DMS53 (cell line): ENCODE measurements around the gene CYP26B1.

Experiments used
- DNase-seq: peaks from one replicate; lab custom pipeline; 2025; lab: John Stamatoyannopoulos, UW

The CYP26B1 gene

GRCh38 chr2:72130659-72131360 is 16.9 kb downstream of the CYP26B1 start:
- no peak for DNase-seq

- DNase-seq: no peak
Observed at GRCh38 chr2:72129681-72130340, 17.9 kb downstream of the CYP26B1 start.

- DNase-seq: no peak
Observed at GRCh38 chr2:72128843-72129227, 18.8 kb downstream of the CYP26B1 start.

GRCh38 chr2:72128059-72128842 is 19.4 kb downstream of the CYP26B1 start:
- DNase-seq: no peak

GRCh38 chr2:72127401-72128058 is 20.1 kb downstream of the CYP26B1 start:
- no peak for DNase-seq

- DNase-seq: peak; percentile 10
Observed at GRCh38 chr2:72126186-72127100, 21.2 kb downstream of the CYP26B1 start.

- no peak for DNase-seq
Observed at GRCh38 chr2:72124376-72124775, 23.3 kb downstream of the CYP26B1 start.

GRCh38 chr2:72121153-72121552 is 26.5 kb downstream of the CYP26B1 start:
- no peak for DNase-seq

GRCh38 chr2:72118951-72119350 is 28.7 kb downstream of the CYP26B1 start:
- DNase-seq: no peak

GRCh38 chr2:72118386-72118785 is 29.3 kb downstream of the CYP26B1 start:
- no peak for DNase-seq

GRCh38 chr2:72117718-72118117 is 29.9 kb downstream of the CYP26B1 start:
- DNase-seq: no peak

GRCh38 chr2:72117029-72117428 is 30.6 kb downstream of the CYP26B1 start:
- DNase-seq: no peak

- DNase-seq: peak; percentile 16
Observed at GRCh38 chr2:72116081-72116533, 31.6 kb downstream of the CYP26B1 start.

- DNase-seq: no peak
Observed at GRCh38 chr2:72115110-72116080, 32.3 kb downstream of the CYP26B1 start.

GRCh38 chr2:72114693-72115051 is 33.0 kb downstream of the CYP26B1 start:
- DNase-seq: no peak

- no peak for DNase-seq
Observed at GRCh38 chr2:72113847-72114692, 33.6 kb downstream of the CYP26B1 start.

- no peak for DNase-seq
Observed at GRCh38 chr2:72112981-72113846, 34.4 kb downstream of the CYP26B1 start.

- no peak for DNase-seq
Observed at GRCh38 chr2:72112401-72112800, 35.3 kb downstream of the CYP26B1 start.
